Measurements from ENCODE around the gene VPS52. TPM values are rescaled to one million over a fixed set of nuclear protein-coding genes. Genes with fewer than 3 reads are reported as not detected.
A peak's percentile ranks its signal among the peaks of the same experiment; 100 is the strongest.

The VPS52 gene
- total RNA-seq, 1 experiment from 2014 or later = 47.1 TPM

DNA sequence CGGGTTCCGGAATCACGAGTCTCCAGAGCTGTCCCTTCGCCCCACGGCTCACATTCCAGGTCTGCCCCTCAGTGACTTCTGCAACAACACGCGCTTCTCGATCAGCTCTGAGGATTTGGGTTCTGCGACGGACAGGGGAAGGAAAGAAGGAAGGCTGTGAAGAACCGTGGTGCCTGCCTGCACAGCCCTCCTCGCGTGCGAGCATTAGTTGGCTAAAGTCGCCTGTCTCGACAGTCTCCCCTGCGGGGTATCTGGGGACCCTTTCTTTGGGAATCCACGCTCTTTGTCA lies 23.1 kb downstream of the VPS52 start:
- H4K5ac ChIP-seq (ENCODE audit: insufficient read length, low read depth, low read length) = no peak overlapping the region

More for the DNA sequence above, 23.1 kb downstream of the VPS52 start:
- Histone ChIP-seq H4K20me1 (ENCODE audit: control insufficient read depth, insufficient read depth, insufficient read length) (no peaks in the 10 kb centered on the region), H3K79me2 (ENCODE audit: insufficient read depth, low read length) (no peaks in the 10 kb centered on the region), H3K4ac (ENCODE audit: low read depth, low read length) (no peak overlapping the region), H3K23ac (ENCODE audit: insufficient read length, low read depth, low read length) (no peak overlapping the region), H4K8ac (replicated peaks; ENCODE audit: insufficient read length, low read depth, low read length) (no peak overlapping the region), H3T11ph (ENCODE audit: low read length) (no peak overlapping the region), H3K23me2 (ENCODE audit: insufficient read length, low read depth, low read length, poor library complexity, severe bottlenecking) (peaks cover 17% of the 10 kb centered on the region), H3K4me2 (ENCODE audit: insufficient read depth, insufficient read length, low read length) (peak overlapping the region; percentile 77), H2BK20ac (ENCODE audit: low read depth, low read length, poor library complexity, severe bottlenecking) (no peak overlapping the region), H3K9me3 (ENCODE audit: control insufficient read depth, low read depth, low read length) (no peaks in the 10 kb centered on the region), H3K79me1 (ENCODE audit: insufficient read depth, low read depth, low read length, poor library complexity, severe bottlenecking) (no peaks in the 10 kb centered on the region), H3K27ac (ENCODE audit: insufficient read length, low read depth, low read length) (no peak overlapping the region), H2AFZ (ENCODE audit: low read length) (no peak overlapping the region), H2BK120ac (ENCODE audit: low read depth, low read length, poor library complexity, severe bottlenecking) (no peak overlapping the region), H2AK5ac (ENCODE audit: insufficient read length, low read length) (no peak overlapping the region), H3K56ac (ENCODE audit: insufficient read length, low read depth, low read length) (no peak overlapping the region), H3K27me3 (ENCODE audit: insufficient read depth, low read length) (no peaks in the 10 kb centered on the region; the same call in 1 of the 2 replicates), H3K18ac (ENCODE audit: insufficient read length, low read depth, low read length) (no peak overlapping the region), H2BK15ac (ENCODE audit: low read depth, low read length) (no peak overlapping the region), H3K9ac (ENCODE audit: extremely low read depth, insufficient read length, low read length) (no peak overlapping the region), H2BK12ac (ENCODE audit: insufficient read length, low read depth, low read length) (no peak overlapping the region), H3K4me1 (ENCODE audit: insufficient read depth, low read length) (no peaks in the 10 kb centered on the region; the same call in 1 of the 2 replicates), H4K91ac (ENCODE audit: insufficient read length, low read depth, low read length) (no peak overlapping the region), H3K14ac (ENCODE audit: insufficient read depth, low read length) (no peak overlapping the region), H2BK5ac (ENCODE audit: insufficient read length, low read length) (no peak overlapping the region)
- peak overlapping the region; percentile 64 to 83 for H3K4me3 Mint-ChIP-seq
- no CpG with 5 or more reads among the region's 18 CpGs for WGBS (ENCODE audit: extremely low coverage, insufficient read length, low lambda C conversion rate)
- H3K4me1 Mint-ChIP-seq = peaks cover 20 to 22% of the 10 kb centered on the region in 2 experiments
- H3K27me3 Mint-ChIP-seq (ENCODE audit: low read depth) = peaks cover 41% of the 10 kb centered on the region
- H3K9me3 Mint-ChIP-seq = no peaks in the 10 kb centered on the region; a peak in 1 of 5 replicates
- H3K36me3 Mint-ChIP-seq (ENCODE audit: insufficient read depth in 1 of 3, low read depth in 3 of 3) = peaks cover 8 to 24% (median 20%) of the 10 kb centered on the region in 3 experiments; a peak in 6 of 7 replicates
- TF ChIP-seq, protein P1, sequence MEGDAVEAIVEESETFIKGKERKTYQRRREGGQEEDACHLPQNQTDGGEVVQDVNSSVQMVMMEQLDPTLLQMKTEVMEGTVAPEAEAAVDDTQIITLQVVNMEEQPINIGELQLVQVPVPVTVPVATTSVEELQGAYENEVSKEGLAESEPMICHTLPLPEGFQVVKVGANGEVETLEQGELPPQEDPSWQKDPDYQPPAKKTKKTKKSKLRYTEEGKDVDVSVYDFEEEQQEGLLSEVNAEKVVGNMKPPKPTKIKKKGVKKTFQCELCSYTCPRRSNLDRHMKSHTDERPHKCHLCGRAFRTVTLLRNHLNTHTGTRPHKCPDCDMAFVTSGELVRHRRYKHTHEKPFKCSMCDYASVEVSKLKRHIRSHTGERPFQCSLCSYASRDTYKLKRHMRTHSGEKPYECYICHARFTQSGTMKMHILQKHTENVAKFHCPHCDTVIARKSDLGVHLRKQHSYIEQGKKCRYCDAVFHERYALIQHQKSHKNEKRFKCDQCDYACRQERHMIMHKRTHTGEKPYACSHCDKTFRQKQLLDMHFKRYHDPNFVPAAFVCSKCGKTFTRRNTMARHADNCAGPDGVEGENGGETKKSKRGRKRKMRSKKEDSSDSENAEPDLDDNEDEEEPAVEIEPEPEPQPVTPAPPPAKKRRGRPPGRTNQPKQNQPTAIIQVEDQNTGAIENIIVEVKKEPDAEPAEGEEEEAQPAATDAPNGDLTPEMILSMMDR (conservative IDR thresholded peaks at IDR 0.05) = no peak; the same call in 1 of the 3 replicates
- peak overlapping the region in 1 of 3 experiments; percentile 40; a peak in 2 of 7 replicates for H3K27ac Mint-ChIP-seq
- no peak for DNase-seq
